ENCODE results near the gene NUP214.
A peak's percentile ranks its signal among the peaks of the same experiment; 100 is the strongest.

Gene NUP214

GRCh38 chr9:131235480-131235851 lies 110.1 kb downstream of the NUP214 start:
- Histone ChIP-seq H3K27ac (ENCODE audit: extremely low read depth, low read depth, low read length) (no peak overlapping the region), H3K4me1 (ENCODE audit: control insufficient read depth, insufficient read depth, low read length) (no peaks in the 10 kb centered on the region), H3K4me3 (ENCODE audit: low read depth, low read length) (no peak overlapping the region), H3K36me3 (ENCODE audit: control insufficient read depth in 2 of 2, insufficient read depth in 1 of 2, low read length in 2 of 2) (peaks cover 0 to 47% of the 10 kb centered on the region in 2 experiments; a peak in 2 of 3 replicates), H3K9me3 (ENCODE audit: control insufficient read depth, insufficient read depth, low read depth, low read length) (no peaks in the 10 kb centered on the region)
- no peak for TF ChIP-seq ZNF548 (tag by site-specific recombination; IDR thresholded peaks at IDR 0.05)
- 0 out of 2 replicates have a peak, but pooled peaks have one; percentile 20 for TF ChIP-seq PRDM10 (tag by site-specific recombination; IDR thresholded peaks at IDR 0.05)
- POLR2A ChIA-PET = interaction anchor here (0.6 kb wide), 1 partner anchor 523 kb away, joined by 4 read pairs; no protein-coding TSS in a partner anchor
- CTCF ChIA-PET = interaction anchor here (1.0 to 3.1 kb wide), 2 partner anchors 54 to 101 kb away, joined by 4 to 15 read pairs; no protein-coding TSS in a partner anchor

GRCh38 chr9:131236161-131236560 lies 110.8 kb downstream of the NUP214 start:
- peak; percentile 14; the same call in 1 of the 2 replicates for TF ChIP-seq ZNF600 (tag by site-specific recombination; IDR thresholded peaks at IDR 0.05)
- no peak for TF ChIP-seq BCL11A (tag by site-specific recombination; IDR thresholded peaks at IDR 0.05; ENCODE audit: low read depth)
- Histone ChIP-seq H3K9me3 (ENCODE audit: control insufficient read depth, insufficient read depth, low read depth, low read length) (no peaks in the 10 kb centered on the region), H3K4me1 (ENCODE audit: control insufficient read depth, insufficient read depth, low read length) (no peaks in the 10 kb centered on the region), H3K4me3 (ENCODE audit: low read depth, low read length) (no peak overlapping the region), H3K36me3 (ENCODE audit: control insufficient read depth in 2 of 2, insufficient read depth in 1 of 2, low read length in 2 of 2) (peaks cover 0 to 43% of the 10 kb centered on the region in 2 experiments; a peak in 2 of 3 replicates), H3K27ac (ENCODE audit: extremely low read depth, low read depth, low read length) (no peak overlapping the region)
- ChIA-PET CTCF (interaction anchor here (1.0 to 3.1 kb wide), 2 partner anchors 55 to 100 kb away, joined by 4 to 15 read pairs; no protein-coding TSS in a partner anchor), POLR2A (interaction anchor here (0.5 kb wide), 1 partner anchor 21 kb away, joined by 3 read pairs; no protein-coding TSS in a partner anchor)

- Histone ChIP-seq H3K9me3 (ENCODE audit: control insufficient read depth, insufficient read depth, low read depth, low read length) (no peaks in the 10 kb centered on the region), H3K36me3 (ENCODE audit: control insufficient read depth in 2 of 2, insufficient read depth in 1 of 2, low read length in 2 of 2) (peaks cover 0 to 38% of the 10 kb centered on the region in 2 experiments; a peak in 2 of 3 replicates), H3K27ac (ENCODE audit: extremely low read depth, low read depth, low read length) (no peak overlapping the region), H3K4me1 (ENCODE audit: control insufficient read depth, insufficient read depth, low read length) (no peaks in the 10 kb centered on the region), H3K4me3 (ENCODE audit: low read depth, low read length) (no peak overlapping the region)
- peak; percentile 1; the same call in 1 of the 2 replicates for TF ChIP-seq ZBTB20 (tag by site-specific recombination; IDR thresholded peaks at IDR 0.05)
- no peak for TF ChIP-seq SALL2 (tag by site-specific recombination; IDR thresholded peaks at IDR 0.05; ENCODE audit: borderline replicate concordance)
- POLR2A ChIA-PET = interaction anchor here (0.5 kb wide), 1 partner anchor 21 kb away, joined by 3 read pairs; no protein-coding TSS in a partner anchor
- CTCF ChIA-PET = interaction anchor here (1.0 to 3.1 kb wide), 2 partner anchors 55 to 99 kb away, joined by 4 to 15 read pairs; no protein-coding TSS in a partner anchor
Observed at GRCh38 chr9:131236761-131237160, 111.4 kb downstream of the NUP214 start.

GRCh38 chr9:131237291-131237690 lies 111.9 kb downstream of the NUP214 start:
- no peaks in the 10 kb centered on the region for H3K4me1 ChIP-seq (ENCODE audit: control insufficient read depth, insufficient read depth, low read length)
- no peak overlapping the region for H3K4me3 ChIP-seq (ENCODE audit: low read depth, low read length)
- ChIA-PET POLR2A (interaction anchor here (0.6 kb wide), 1 partner anchor 22 kb away, joined by 3 read pairs; no protein-coding TSS in a partner anchor), CTCF (interaction anchor here (3.1 kb wide), 1 partner anchor 99 kb away, joined by 15 read pairs; no protein-coding TSS in a partner anchor)
- TF ChIP-seq ZNF274 (IDR thresholded peaks at IDR 0.05; ENCODE audit: low read length) (no peak), ZNF274 (tag by site-specific recombination; IDR thresholded peaks at IDR 0.05; ENCODE audit: borderline replicate concordance) (no peak), ZNF830 (tag by site-specific recombination; IDR thresholded peaks at IDR 0.05; ENCODE audit: low read depth) (no peak), ZNF2 (tag by site-specific recombination; IDR thresholded peaks at IDR 0.05) (no peak), SP3 (tag by site-specific recombination; IDR thresholded peaks at IDR 0.05) (no peak), ZIC2 (tag by site-specific recombination; IDR thresholded peaks at IDR 0.05) (no peak), ZNF280D (tag by site-specific recombination; IDR thresholded peaks at IDR 0.05) (no peak)
- peaks cover 0 to 32% of the 10 kb centered on the region in 2 experiments; a peak in 2 of 3 replicates for H3K36me3 ChIP-seq (ENCODE audit: control insufficient read depth in 2 of 2, insufficient read depth in 1 of 2, low read length in 2 of 2)
- H3K27ac ChIP-seq (ENCODE audit: extremely low read depth, low read depth, low read length) = no peak overlapping the region
- no peaks in the 10 kb centered on the region for H3K9me3 ChIP-seq (ENCODE audit: control insufficient read depth, insufficient read depth, low read depth, low read length)
